Suprapubic skin (tissue), 4 donors: ENCODE data around the gene TFAP2A. TPM values are rescaled to one million over a fixed set of nuclear protein-coding genes. Genes with fewer than 3 reads are reported as not detected.
A peak's percentile ranks its signal among the peaks of the same experiment; 100 is the strongest.

Source experiments
- DNase-seq, 2 donors: peaks; one replicate each; pipeline ENCODE4 v3.0.0-alpha.2; 2019; ENCODE audit warnings: low spot score in 2 of 2
- H3K27ac ChIP-seq: fragments of 200-600 bp; sonication (generic); one replicate; pipeline ENCODE4 v1.5.1; 2019
- H3K27me3 ChIP-seq: fragments of 200-600 bp; sonication (generic); one replicate; pipeline ENCODE4 v1.5.1; 2019
- H3K36me3 ChIP-seq: fragments of 200-600 bp; sonication (generic); one replicate; pipeline ENCODE4 v1.5.1; 2019
- H3K4me1 ChIP-seq: fragments of 200-600 bp; sonication (generic); one replicate; pipeline ENCODE4 v1.5.1; 2019
- H3K4me3 ChIP-seq: fragments of 200-600 bp; sonication (generic); one replicate; pipeline ENCODE4 v1.5.1; 2019; ENCODE audit warnings: mild to moderate bottlenecking
- H3K9me3 ChIP-seq: fragments of 200-600 bp; sonication (generic); one replicate; pipeline ENCODE4 v1.5.1; 2019
- CTCF ChIP-seq, 2 donors: fragments of 200-600 bp in 1 of 2; fragments of 450-650 bp in 1 of 2; sonication (generic) in 1 of 2; IDR thresholded peaks; one replicate each; pipeline ENCODE4 v1.5.1; 2016 to 2019; ENCODE audit warnings: antibody characterized with exemption in 2 of 2, mild to moderate bottlenecking in 1 of 2, moderate library complexity in 1 of 2
- EP300 ChIP-seq: sonication (generic); formaldehyde crosslinking; IDR thresholded peaks from one replicate; pipeline ENCODE4 v1.6.1; 2017; ENCODE audit warnings: antibody characterized with exemption
- POLR2A ChIP-seq, 2 donors: fragments of 450-650 bp; IDR thresholded peaks; one replicate each; pipeline ENCODE4 v1.6.1; 2017; ENCODE audit warnings: antibody characterized with exemption in 2 of 2, mild to moderate bottlenecking in 2 of 2, moderate library complexity in 2 of 2
- POLR2AphosphoS5 ChIP-seq, 3 donors: sonication (generic); formaldehyde crosslinking; IDR thresholded peaks; one replicate each; pipeline ENCODE4 v1.6.1; 2017; ENCODE audit warnings: antibody characterized with exemption in 3 of 3
- WGBS: methylation state at CpG from one replicate; pipeline ENCODE4 v1.1.5; 2018; 5-methylcytosine and 5-hydroxymethylcytosine counted together
- total RNA-seq, 4 donors: library from RNA; depleted of rRNA; stranded (reverse); fragments of >200 nt; gene quantifications; one replicate each; pipeline ENCODE4 v1.1.0, GENCODE V29; 2016

The TFAP2A gene
- total RNA-seq, 4 donors from 2014 or later = 86.7 to 135 (median 91.9) TPM

- 59% methylated on average over 37 of the region's 39 CpGs for WGBS
- Histone ChIP-seq H3K36me3 (no peaks in the 10 kb centered on the region), H3K27ac (no peak overlapping the region), H3K4me1 (peaks cover 40% of the 10 kb centered on the region), H3K27me3 (peaks cover 80% of the 10 kb centered on the region), H3K4me3 (no peak overlapping the region), H3K9me3 (no peaks in the 10 kb centered on the region)
- no peak for TF ChIP-seq EP300
- peak in 1 of 2 donors; percentile 59 for DNase-seq
Observed at GRCh38 chr6:10421921-10422736, 7.3 kb upstream of the TFAP2A start.

- WGBS = 71% methylated on average over 45 of the region's 47 CpGs
- H3K4me1 ChIP-seq = peaks cover 39% of the 10 kb centered on the region
Observed at GRCh38 chr6:10421158-10421920, 6.5 kb upstream of the TFAP2A start.

GRCh38 chr6:10420546-10421157, 5.8 kb upstream of the TFAP2A start:
- no peak for TF ChIP-seq EP300
- WGBS = 23% methylated on average over 21 of the region's 21 CpGs

More at GRCh38 chr6:10421158-10421920, 6.5 kb upstream of the TFAP2A start:
- Histone ChIP-seq H3K4me3 (no peak overlapping the region), H3K9me3 (no peaks in the 10 kb centered on the region), H3K36me3 (no peaks in the 10 kb centered on the region), H3K27me3 (peaks cover 87% of the 10 kb centered on the region), H3K27ac (no peak overlapping the region)
- TF ChIP-seq POLR2A (IDR thresholded peaks at IDR 0.05) = no peak
- no peak for TF ChIP-seq EP300
- TF ChIP-seq POLR2AphosphoS5 (IDR thresholded peaks at IDR 0.05) = no peak
- TF ChIP-seq CTCF (IDR thresholded peaks at IDR 0.05) = no peak
- DNase-seq = no peak

GRCh38 chr6:10419749-10420545, 5.1 kb upstream of the TFAP2A start:
- no peak for TF ChIP-seq EP300
- no peak for TF ChIP-seq POLR2AphosphoS5 (IDR thresholded peaks at IDR 0.05)
- no peak for TF ChIP-seq CTCF (IDR thresholded peaks at IDR 0.05)
- no peak for TF ChIP-seq POLR2A (IDR thresholded peaks at IDR 0.05)
- Histone ChIP-seq H3K9me3 (no peaks in the 10 kb centered on the region), H3K4me1 (peaks cover 39% of the 10 kb centered on the region), H3K36me3 (no peaks in the 10 kb centered on the region), H3K27ac (peak overlapping the region; percentile 98), H3K4me3 (peak overlapping the region; percentile 83), H3K27me3 (peaks cover 97% of the 10 kb centered on the region)
- WGBS = 3% methylated on average over 18 of the region's 31 CpGs
- DNase-seq = peak in 1 of 2 donors; percentile 74

More at GRCh38 chr6:10420546-10421157, 5.8 kb upstream of the TFAP2A start:
- peak overlapping the region; percentile 98 for H3K27ac ChIP-seq
- peaks cover 93% of the 10 kb centered on the region for H3K27me3 ChIP-seq
- no peaks in the 10 kb centered on the region for H3K36me3 ChIP-seq
- peaks cover 37% of the 10 kb centered on the region for H3K4me1 ChIP-seq
- H3K4me3 ChIP-seq = peak overlapping the region; percentile 83
- no peaks in the 10 kb centered on the region for H3K9me3 ChIP-seq
- DNase-seq = no peak

GRCh38 chr6:10418862-10419748, 4.2 kb upstream of the TFAP2A start:
- Histone ChIP-seq H3K36me3 (no peaks in the 10 kb centered on the region), H3K27ac (peak overlapping the region; percentile 98), H3K9me3 (no peaks in the 10 kb centered on the region), H3K27me3 (peaks cover 97% of the 10 kb centered on the region), H3K4me1 (peaks cover 46% of the 10 kb centered on the region), H3K4me3 (peak overlapping the region; percentile 83)
- peak in 1 of 2 donors; percentile 72 for DNase-seq
- TF ChIP-seq EP300 (no peak), CTCF (IDR thresholded peaks at IDR 0.05) (no peak), POLR2AphosphoS5 (IDR thresholded peaks at IDR 0.05) (no peak), POLR2A (IDR thresholded peaks at IDR 0.05) (no peak)
- 16% methylated on average over 5 of the region's 56 CpGs for WGBS
